IMR-90 (cell line): Measurements from ENCODE around the gene TARS3. TPM values are rescaled to one million over a fixed set of nuclear protein-coding genes. Genes with fewer than 3 reads are reported as not detected.

Experiments used
- ATAC-seq: fragments of 200-7000 bp; cut with Tn5 transposase; 2 replicates; pipeline ENCODE4 v1.9.1; 2020; ENCODE audit warnings: low read depth, mild to moderate bottlenecking, moderate library complexity
- BruUV-seq: library from RNA; stranded (reverse); fragments of 400-500 nt; replicated peaks from 2 replicates; lab custom pipeline; 2021; lab: Mats Ljungman, UMichigan
- CTCF ChIA-PET: fragments of 300-600 bp; formaldehyde crosslinking; extraction: SDS; loops from one replicate; lab custom pipeline; 2021; ENCODE audit warnings: antibody characterized with exemption; lab: Yijun Ruan, JAX
- POLR2A ChIA-PET: fragments of 300-600 bp; sonication (Branson Sonifier 250); formaldehyde crosslinking; loops from one replicate; lab custom pipeline; 2022; ENCODE audit warnings: antibody characterized with exemption; ENCODE audit not compliant: unreplicated experiment; lab: Charles Lee
- DNase-seq: peaks from one replicate; pipeline ENCODE4 v3.0.0; 2013
- H2AFZ ChIP-seq: replicated peaks from 2 replicates; pipeline ENCODE3; 2013; ENCODE audit warnings: low read length, mild to moderate bottlenecking; ENCODE audit not compliant: poor library complexity
- H2AK5ac ChIP-seq: 2 replicates; pipeline ENCODE4 v1.6.1; 2013; ENCODE audit warnings: low read depth, low read length, inconsistent platforms
- H2AK9ac ChIP-seq: replicated peaks from 2 replicates; pipeline ENCODE3; 2013; ENCODE audit warnings: mild to moderate bottlenecking, low read depth, low read length, moderate library complexity; ENCODE audit not compliant: poor library complexity
- H2BK120ac ChIP-seq: 2 replicates; pipeline ENCODE4 v1.6.1; 2013; ENCODE audit warnings: low read depth, low read length, inconsistent platforms
- H2BK15ac ChIP-seq: 3 replicates; pipeline ENCODE4 v1.6.1; 2013; ENCODE audit warnings: low read depth, low read length, inconsistent platforms
- H2BK20ac ChIP-seq: 2 replicates; pipeline ENCODE4 v1.6.1; 2013; ENCODE audit warnings: low read depth, mild to moderate bottlenecking, inconsistent platforms, low read length, moderate library complexity
- H2BK5ac ChIP-seq: 2 replicates; pipeline ENCODE4 v1.6.1; 2013; ENCODE audit warnings: mild to moderate bottlenecking, low read depth, low read length, inconsistent platforms; ENCODE audit not compliant: poor library complexity, severe bottlenecking
- H3K14ac ChIP-seq: replicated peaks from 2 replicates; pipeline ENCODE4 v1.6.1; 2013; ENCODE audit warnings: low read depth, low read length, inconsistent platforms
- H3K18ac ChIP-seq: 2 replicates; pipeline ENCODE4 v1.6.1; 2013; ENCODE audit warnings: low read depth, low read length, control low read depth
- H3K23ac ChIP-seq: 2 replicates; pipeline ENCODE4 v1.6.1; 2013; ENCODE audit warnings: low read depth, low read length, inconsistent platforms
- H3K27ac ChIP-seq: 2 replicates; pipeline ENCODE4 v1.5.1; 2013; ENCODE audit warnings: mild to moderate bottlenecking, control low read depth, low read length; ENCODE audit not compliant: insufficient read depth
- H3K27me3 ChIP-seq: 2 replicates; pipeline ENCODE4 v1.6.1; 2013; ENCODE audit warnings: low read length; ENCODE audit not compliant: control insufficient read depth, insufficient read depth
- H3K36me3 ChIP-seq: 2 replicates; pipeline ENCODE4 v1.6.1; 2013; ENCODE audit warnings: low read length, mixed read lengths; ENCODE audit not compliant: control insufficient read depth, insufficient read depth
- H3K4ac ChIP-seq: 2 replicates; pipeline ENCODE4 v1.6.1; 2013; ENCODE audit warnings: low read depth, low read length, inconsistent platforms
- H3K4me1 ChIP-seq: 2 replicates; pipeline ENCODE4 v1.6.1; 2013; ENCODE audit warnings: low read length, mixed read lengths; ENCODE audit not compliant: control insufficient read depth, insufficient read depth
- H3K4me2 ChIP-seq: 2 replicates; pipeline ENCODE4 v1.6.1; 2013; ENCODE audit warnings: low read depth, mild to moderate bottlenecking, control low read depth, low read length, moderate library complexity
- H3K4me3 ChIP-seq: 2 replicates; pipeline ENCODE4 v1.5.1; 2013; ENCODE audit warnings: low read depth, mild to moderate bottlenecking, control low read depth, low read length, moderate library complexity; ENCODE audit not compliant: insufficient read depth
- H3K56ac ChIP-seq: 2 replicates; pipeline ENCODE4 v1.6.1; 2013; ENCODE audit warnings: low read length, inconsistent platforms; ENCODE audit not compliant: insufficient read depth; ENCODE audit errors: extremely low read depth
- H3K79me1 ChIP-seq, 2 experiments: 2 replicates each; pipeline ENCODE4 v1.6.1; 2013; ENCODE audit warnings: low read length in 2 of 2, inconsistent platforms in 1 of 2, low read depth in 1 of 2
- H3K9ac ChIP-seq: 2 replicates; pipeline ENCODE4 v1.6.1; 2013; ENCODE audit warnings: low read depth, low read length, control low read depth
- H3K9me1 ChIP-seq: 2 replicates; pipeline ENCODE4 v1.6.1; 2013; ENCODE audit warnings: low read length, inconsistent platforms; ENCODE audit not compliant: insufficient read depth
- H3K9me3 ChIP-seq: 2 replicates; pipeline ENCODE4 v1.6.1; 2013; ENCODE audit warnings: low read length; ENCODE audit not compliant: control insufficient read depth, insufficient read depth
- H4K20me1 ChIP-seq: 2 replicates; pipeline ENCODE4 v1.6.1; 2013; ENCODE audit warnings: low read length, inconsistent platforms; ENCODE audit not compliant: insufficient read depth
- H4K5ac ChIP-seq: 2 replicates; pipeline ENCODE4 v1.6.1; 2013; ENCODE audit warnings: mild to moderate bottlenecking, low read depth, low read length, control low read depth
- H4K8ac ChIP-seq, 2 experiments: 2 replicates each; pipeline ENCODE4 v1.6.1; 2013; ENCODE audit warnings: low read depth in 2 of 2, low read length in 2 of 2, control low read depth in 1 of 2, inconsistent platforms in 1 of 2
- H4K91ac ChIP-seq: 2 replicates; pipeline ENCODE4 v1.6.1; 2013; ENCODE audit warnings: low read depth, low read length, inconsistent platforms; ENCODE audit not compliant: insufficient read depth
- BHLHE40 ChIP-seq: fragments of 150-350 bp; IDR thresholded peaks from 2 replicates; pipeline ENCODE4 v1.6.1; 2016; ENCODE audit warnings: mild to moderate bottlenecking, low read depth, low read length
- CEBPB ChIP-seq: IDR thresholded peaks from 2 replicates; pipeline ENCODE4 v1.6.1; 2012; ENCODE audit warnings: low read depth, low read length, improper control_type of control experiment
- CHD1 ChIP-seq: IDR thresholded peaks from 2 replicates; pipeline ENCODE4 v1.6.1; 2012; ENCODE audit warnings: low read depth, low read length, improper control_type of control experiment
- CTCF ChIP-seq: conservative IDR thresholded peaks from 2 replicates; pipeline ENCODE4 v1.5.1; 2012; ENCODE audit warnings: mild to moderate bottlenecking, low read depth, low read length, improper control_type of control experiment
- ELK1 ChIP-seq: fragments of 150-350 bp; IDR thresholded peaks from 2 replicates; pipeline ENCODE4 v1.6.1; 2016; ENCODE audit warnings: low read depth, mild to moderate bottlenecking, low read length, moderate library complexity, borderline replicate concordance
- FOS ChIP-seq: fragments of 150-350 bp; IDR thresholded peaks from 2 replicates; pipeline ENCODE4 v1.6.1; 2016; ENCODE audit warnings: low read depth, low read length
- MAFK ChIP-seq: IDR thresholded peaks from 2 replicates; pipeline ENCODE4 v1.6.1; 2012; ENCODE audit warnings: low read depth, low read length, improper control_type of control experiment
- MAZ ChIP-seq: IDR thresholded peaks from 2 replicates; pipeline ENCODE4 v1.6.1; 2012; ENCODE audit warnings: low read depth, mild to moderate bottlenecking, low read length, improper control_type of control experiment, moderate library complexity, borderline replicate concordance
- MXI1 ChIP-seq: IDR thresholded peaks from 2 replicates; pipeline ENCODE4 v1.6.1; 2012; ENCODE audit warnings: low read depth, mild to moderate bottlenecking, low read length, moderate library complexity, borderline replicate concordance
- NFE2L2 ChIP-seq: fragments of 150-350 bp; IDR thresholded peaks from 2 replicates; pipeline ENCODE4 v1.6.1; 2016; ENCODE audit warnings: low read depth, mild to moderate bottlenecking, low read length
- POLR2A ChIP-seq: IDR thresholded peaks from 2 replicates; pipeline ENCODE4 v1.6.1; 2012; ENCODE audit warnings: mild to moderate bottlenecking, low read depth, low read length
- RAD21 ChIP-seq: IDR thresholded peaks from 2 replicates; pipeline ENCODE4 v1.6.1; 2012; ENCODE audit warnings: low read length, improper control_type of control experiment
- RCOR1 ChIP-seq: IDR thresholded peaks from 2 replicates; pipeline ENCODE4 v1.6.1; 2012; ENCODE audit warnings: mild to moderate bottlenecking, low read length, improper control_type of control experiment; ENCODE audit not compliant: insufficient replicate concordance
- RFX5 ChIP-seq: IDR thresholded peaks from 2 replicates; pipeline ENCODE4 v1.8.0; 2012; ENCODE audit warnings: low read depth, mild to moderate bottlenecking, low read length, moderate library complexity
- SMC3 ChIP-seq: fragments of 150-350 bp; IDR thresholded peaks from 2 replicates; pipeline ENCODE4 v1.6.1; 2016; ENCODE audit warnings: low read depth, mild to moderate bottlenecking, antibody characterized with exemption, low read length, moderate library complexity
- USF2 ChIP-seq: fragments of 150-350 bp; IDR thresholded peaks from 2 replicates; pipeline ENCODE4 v1.6.1; 2017; ENCODE audit warnings: mild to moderate bottlenecking, antibody characterized with exemption, low read length, low read depth
- WGBS, 2 experiments: methylation state at CpG; one replicate each; pipeline versions ENCODE4 v1.1.5 to v1.1.7; 2013; ENCODE audit warnings: missing lambda C conversion rate in 2 of 2; ENCODE audit not compliant: insufficient read length in 1 of 2; ENCODE audit errors: extremely low coverage in 2 of 2; 5-methylcytosine and 5-hydroxymethylcytosine counted together
- dilution Hi-C: fragments of 300-500 bp; cut with HindIII; formaldehyde crosslinking; loops from one replicate; pipeline ENCODE4 v1.14.3; 2018; ENCODE audit warnings: low sequenced_read_pairs; ENCODE audit not compliant: unreplicated experiment
- in situ Hi-C: fragments of 300-500 bp; cut with MboI; formaldehyde crosslinking; loops from 3 replicates; pipeline ENCODE4 v1.14.3; 2019; ENCODE audit warnings: low sequenced_read_pairs, inconsistent platforms, mixed read lengths
- intact Hi-C: fragments of 100-400 bp; cut with micrococcal nuclease; formaldehyde crosslinking; loops from 2 replicates; pipeline ENCODE4 v1.10.0; 2022
- polyA plus RNA-seq, 3 experiments: library from polyadenylated mRNA; depleted of rRNA; stranded (reverse); fragments of >200 nt; gene quantifications; 2 replicates each; pipeline ENCODE4 v1.2.3, GENCODE V29; 2012; ENCODE audit warnings: low replicate concordance in 1 of 3
- total RNA-seq: library from RNA; depleted of rRNA; stranded (reverse); fragments of >200 nt; gene quantifications from 2 replicates; pipeline ENCODE4 v1.2.3, GENCODE V29; 2012

The TARS3 gene
- total and polyA plus RNA-seq, 2 of the 4 experiments (the other 2 are of a cell fraction) = 3.4 to 9.3 TPM

- Histone ChIP-seq H3K4me2 (no peak overlapping the region), H4K20me1 (no peaks in the 10 kb centered on the region), H3K79me1 (no peaks in the 10 kb centered on the region), H3K9me3 (no peaks in the 10 kb centered on the region), H2AK9ac (no peak overlapping the region), H3K4me3 (no peak overlapping the region), H2AK5ac (no peak overlapping the region), H3K4ac (no peak overlapping the region), H4K5ac (no peak overlapping the region), H4K8ac (no peak overlapping the region), H3K23ac (no peak overlapping the region), H3K27me3 (no peaks in the 10 kb centered on the region; the same call in 1 of the 2 replicates), H4K91ac (no peak overlapping the region), H2BK5ac (no peak overlapping the region), H3K36me3 (no peaks in the 10 kb centered on the region), H3K9ac (no peak overlapping the region), H3K56ac (no peak overlapping the region), H2BK15ac (no peak overlapping the region), H2BK120ac (no peak overlapping the region), H2AFZ (no peak overlapping the region), H3K4me1 (peaks cover 3% of the 10 kb centered on the region), H2BK20ac (no peak overlapping the region), H3K14ac (no peak overlapping the region), H3K18ac (no peak overlapping the region), H3K27ac (no peak overlapping the region), H3K9me1 (0 out of 2 replicates have a peak, but pooled peaks cover 2% of the 10 kb centered on the region)
- ChIA-PET CTCF (no interaction called here), POLR2A (no interaction called here)
- intact Hi-C loops (no loop called here), in situ Hi-C loops (no loop called here), dilution Hi-C loops (no loop called here)
- TF ChIP-seq MAFK = no peak
- no peak for TF ChIP-seq NFE2L2
- no peak for TF ChIP-seq CTCF
- no peak for TF ChIP-seq MAZ
- no peak for TF ChIP-seq FOS
- no peak for TF ChIP-seq RCOR1
- no peak for TF ChIP-seq CHD1
- TF ChIP-seq USF2 = no peak
- TF ChIP-seq SMC3 = no peak
- TF ChIP-seq ELK1 = no peak
- no peak for TF ChIP-seq MXI1
- TF ChIP-seq CEBPB = no peak
- TF ChIP-seq RAD21 = no peak
- no peak for TF ChIP-seq POLR2A
- TF ChIP-seq BHLHE40 = no peak
- no peak for TF ChIP-seq RFX5
- DNase-seq (no peak), ATAC-seq (no peak)
- 80% methylated on average over 12 of the region's 17 CpGs; no CpG with 5 or more reads in 1 of the 2 experiments for WGBS, 2 experiments
- BruUV-seq = no TSS peak
Observed at GRCh38 chr15:101617390-101617965, 106.8 kb downstream of the TARS3 start.
